WTC11 (cell line): ENCODE results near the gene LYST. TPM values are rescaled to one million over a fixed set of nuclear protein-coding genes. Genes with fewer than 3 reads are reported as not detected.

ENCODE experiments used
- ATAC-seq: fragments of 200-7000 bp; cut with Tn5 transposase; 2 replicates; pipeline ENCODE4 v1.10.0; 2021; ENCODE audit warnings: mild to moderate bottlenecking, moderate library complexity
- CTCF ChIA-PET: fragments of 300-600 bp; sonication (Branson Sonifier 250); formaldehyde crosslinking; loops from one replicate; lab custom pipeline; 2021; ENCODE audit warnings: antibody characterized with exemption; lab: Charles Lee
- POLR2A ChIA-PET: fragments of 350-600 bp; sonication (Branson Sonifier 250); formaldehyde crosslinking; loops from one replicate; lab custom pipeline; 2021; ENCODE audit warnings: antibody characterized with exemption; lab: Charles Lee
- DNase-seq: peaks from one replicate; pipeline ENCODE4 v3.0.0; 2021; ENCODE audit warnings: low spot score
- H3K27ac Mint-ChIP-seq: 2 replicates; pipeline ENCODE4 v1.8.0; 2021; ENCODE audit warnings: mixed read lengths
- H3K27me3 Mint-ChIP-seq: 2 replicates; pipeline ENCODE4 v1.8.0; 2021; ENCODE audit warnings: low read depth, mild to moderate bottlenecking, moderate library complexity, mixed read lengths
- H3K36me3 Mint-ChIP-seq: 2 replicates; pipeline ENCODE4 v1.8.0; 2021; ENCODE audit warnings: mixed read lengths
- H3K4me1 Mint-ChIP-seq: 2 replicates; pipeline ENCODE4 v1.8.0; 2022; ENCODE audit warnings: mixed read lengths
- H3K4me3 Mint-ChIP-seq: 2 replicates; pipeline ENCODE4 v1.8.0; 2021; ENCODE audit warnings: mild to moderate bottlenecking, moderate library complexity, mixed read lengths
- H3K9me3 Mint-ChIP-seq: 2 replicates; pipeline ENCODE4 v1.8.0; 2021; ENCODE audit warnings: mixed read lengths
- ATF6 ChIP-seq: sonication (generic); formaldehyde crosslinking; IDR thresholded peaks from 2 replicates; pipeline ENCODE4 v1.8.1; 2023; ENCODE audit warnings: mild to moderate bottlenecking, missing genetic modification reagents
- CREM ChIP-seq: sonication (generic); formaldehyde crosslinking; IDR thresholded peaks from 2 replicates; pipeline ENCODE4 v1.8.1; 2022; ENCODE audit warnings: mild to moderate bottlenecking, missing genetic modification reagents, moderate library complexity
- CTCF ChIP-seq: fragments of 200-600 bp; IDR thresholded peaks from 2 replicates; pipeline ENCODE4 v1.8.0; 2022; ENCODE audit warnings: antibody characterized with exemption
- ETV6 ChIP-seq: sonication (generic); formaldehyde crosslinking; IDR thresholded peaks from 2 replicates; pipeline ENCODE4 v1.8.1; 2022; ENCODE audit warnings: mild to moderate bottlenecking, missing genetic modification reagents
- JUN ChIP-seq: sonication (generic); formaldehyde crosslinking; IDR thresholded peaks from 2 replicates; pipeline ENCODE4 v1.8.0; 2023; ENCODE audit warnings: mild to moderate bottlenecking, missing genetic modification reagents
- MLX ChIP-seq: sonication (generic); formaldehyde crosslinking; IDR thresholded peaks from 2 replicates; pipeline ENCODE4 v1.8.1; 2023; ENCODE audit warnings: mild to moderate bottlenecking, missing genetic modification reagents, moderate library complexity
- NR2C2 ChIP-seq: sonication (generic); formaldehyde crosslinking; IDR thresholded peaks from 2 replicates; pipeline ENCODE4 v1.8.0; 2022; ENCODE audit warnings: mild to moderate bottlenecking, missing genetic modification reagents
- TCF7 ChIP-seq: sonication (generic); formaldehyde crosslinking; IDR thresholded peaks from 2 replicates; pipeline ENCODE4 v1.8.0; 2022; ENCODE audit warnings: mild to moderate bottlenecking, low read depth, missing genetic modification reagents, moderate library complexity
- ZBTB21 ChIP-seq: sonication (generic); formaldehyde crosslinking; IDR thresholded peaks from 2 replicates; pipeline ENCODE4 v1.8.1; 2023; ENCODE audit warnings: mild to moderate bottlenecking, missing genetic modification reagents, borderline replicate concordance
- ZBTB43 ChIP-seq: sonication (generic); formaldehyde crosslinking; IDR thresholded peaks from 2 replicates; pipeline ENCODE4 v1.8.1; 2023; ENCODE audit warnings: mild to moderate bottlenecking, missing genetic modification reagents
- ZNF263 ChIP-seq: sonication (generic); formaldehyde crosslinking; IDR thresholded peaks from 2 replicates; pipeline ENCODE4 v1.8.1; 2022; ENCODE audit warnings: low read depth, mild to moderate bottlenecking, moderate library complexity, missing genetic modification reagents
- ZNF671 ChIP-seq: fragments of 250-450 bp; sonication (Bioruptor Pico); IDR thresholded peaks from 2 replicates; pipeline ENCODE4 v1.8.0; 2021; ENCODE audit warnings: mild to moderate bottlenecking
- total RNA-seq: library from RNA; stranded (reverse); gene quantifications from 3 replicates; pipeline ENCODE4 v1.2.3, GENCODE V29; 2021
- TF ChIP-seq, protein P1 (sequence below): sonication (generic); formaldehyde crosslinking; IDR thresholded peaks from 2 replicates; pipeline ENCODE4 v1.8.0; 2022; ENCODE audit warnings: mild to moderate bottlenecking, missing genetic modification reagents
- TF ChIP-seq, protein P2 (sequence below): sonication (generic); formaldehyde crosslinking; IDR thresholded peaks from 2 replicates; pipeline ENCODE4 v1.8.0; 2022; ENCODE audit warnings: mild to moderate bottlenecking, missing genetic modification reagents
- TF ChIP-seq, protein P3 (sequence below): sonication (generic); formaldehyde crosslinking; IDR thresholded peaks from 2 replicates; pipeline ENCODE4 v1.8.1; 2022; ENCODE audit warnings: mild to moderate bottlenecking, missing genetic modification reagents, moderate library complexity, borderline replicate concordance
- TF ChIP-seq, protein P4 (sequence below): sonication (generic); formaldehyde crosslinking; IDR thresholded peaks from 2 replicates; pipeline ENCODE4 v1.8.1; 2023; ENCODE audit warnings: mild to moderate bottlenecking, missing genetic modification reagents, borderline replicate concordance
- TF ChIP-seq, protein P5 (sequence below): fragments of 250-450 bp; sonication (Bioruptor Pico); IDR thresholded peaks from 2 replicates; pipeline ENCODE4 v1.9.0; 2021; ENCODE audit warnings: moderate library complexity, mild to moderate bottlenecking, inconsistent platforms, borderline replicate concordance

LYST gene
- total RNA-seq, 1 experiment from 2014 or later: 0.59 TPM

GRCh38 chr1:235714205-235714897 is 152.4 kb downstream of the LYST start:
- DNase-seq: no peak
- Mint-ChIP-seq H3K4me3 (no peak overlapping the region), H3K27me3 (no peaks in the 10 kb centered on the region), H3K9me3 (no peaks in the 10 kb centered on the region), H3K4me1 (no peaks in the 10 kb centered on the region), H3K27ac (no peak overlapping the region)
- POLR2A ChIA-PET: no interaction called here
- CTCF ChIA-PET: no interaction called here
- TF ChIP-seq ZBTB43 (CRISPR knock-in tag): no peak
- TF ChIP-seq, protein P1, sequence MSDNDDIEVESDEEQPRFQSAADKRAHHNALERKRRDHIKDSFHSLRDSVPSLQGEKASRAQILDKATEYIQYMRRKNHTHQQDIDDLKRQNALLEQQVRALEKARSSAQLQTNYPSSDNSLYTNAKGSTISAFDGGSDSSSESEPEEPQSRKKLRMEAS (CRISPR knock-in tag): no peak
- TF ChIP-seq JUN (CRISPR knock-in tag): no peak
- TF ChIP-seq, protein P2, sequence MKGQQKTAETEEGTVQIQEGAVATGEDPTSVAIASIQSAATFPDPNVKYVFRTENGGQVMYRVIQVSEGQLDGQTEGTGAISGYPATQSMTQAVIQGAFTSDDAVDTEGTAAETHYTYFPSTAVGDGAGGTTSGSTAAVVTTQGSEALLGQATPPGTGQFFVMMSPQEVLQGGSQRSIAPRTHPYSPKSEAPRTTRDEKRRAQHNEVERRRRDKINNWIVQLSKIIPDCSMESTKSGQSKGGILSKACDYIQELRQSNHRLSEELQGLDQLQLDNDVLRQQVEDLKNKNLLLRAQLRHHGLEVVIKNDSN (CRISPR knock-in tag): no peak
- TF ChIP-seq, protein P3, sequence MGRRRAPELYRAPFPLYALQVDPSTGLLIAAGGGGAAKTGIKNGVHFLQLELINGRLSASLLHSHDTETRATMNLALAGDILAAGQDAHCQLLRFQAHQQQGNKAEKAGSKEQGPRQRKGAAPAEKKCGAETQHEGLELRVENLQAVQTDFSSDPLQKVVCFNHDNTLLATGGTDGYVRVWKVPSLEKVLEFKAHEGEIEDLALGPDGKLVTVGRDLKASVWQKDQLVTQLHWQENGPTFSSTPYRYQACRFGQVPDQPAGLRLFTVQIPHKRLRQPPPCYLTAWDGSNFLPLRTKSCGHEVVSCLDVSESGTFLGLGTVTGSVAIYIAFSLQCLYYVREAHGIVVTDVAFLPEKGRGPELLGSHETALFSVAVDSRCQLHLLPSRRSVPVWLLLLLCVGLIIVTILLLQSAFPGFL (CRISPR knock-in tag): no peak
- TF ChIP-seq, protein P4, sequence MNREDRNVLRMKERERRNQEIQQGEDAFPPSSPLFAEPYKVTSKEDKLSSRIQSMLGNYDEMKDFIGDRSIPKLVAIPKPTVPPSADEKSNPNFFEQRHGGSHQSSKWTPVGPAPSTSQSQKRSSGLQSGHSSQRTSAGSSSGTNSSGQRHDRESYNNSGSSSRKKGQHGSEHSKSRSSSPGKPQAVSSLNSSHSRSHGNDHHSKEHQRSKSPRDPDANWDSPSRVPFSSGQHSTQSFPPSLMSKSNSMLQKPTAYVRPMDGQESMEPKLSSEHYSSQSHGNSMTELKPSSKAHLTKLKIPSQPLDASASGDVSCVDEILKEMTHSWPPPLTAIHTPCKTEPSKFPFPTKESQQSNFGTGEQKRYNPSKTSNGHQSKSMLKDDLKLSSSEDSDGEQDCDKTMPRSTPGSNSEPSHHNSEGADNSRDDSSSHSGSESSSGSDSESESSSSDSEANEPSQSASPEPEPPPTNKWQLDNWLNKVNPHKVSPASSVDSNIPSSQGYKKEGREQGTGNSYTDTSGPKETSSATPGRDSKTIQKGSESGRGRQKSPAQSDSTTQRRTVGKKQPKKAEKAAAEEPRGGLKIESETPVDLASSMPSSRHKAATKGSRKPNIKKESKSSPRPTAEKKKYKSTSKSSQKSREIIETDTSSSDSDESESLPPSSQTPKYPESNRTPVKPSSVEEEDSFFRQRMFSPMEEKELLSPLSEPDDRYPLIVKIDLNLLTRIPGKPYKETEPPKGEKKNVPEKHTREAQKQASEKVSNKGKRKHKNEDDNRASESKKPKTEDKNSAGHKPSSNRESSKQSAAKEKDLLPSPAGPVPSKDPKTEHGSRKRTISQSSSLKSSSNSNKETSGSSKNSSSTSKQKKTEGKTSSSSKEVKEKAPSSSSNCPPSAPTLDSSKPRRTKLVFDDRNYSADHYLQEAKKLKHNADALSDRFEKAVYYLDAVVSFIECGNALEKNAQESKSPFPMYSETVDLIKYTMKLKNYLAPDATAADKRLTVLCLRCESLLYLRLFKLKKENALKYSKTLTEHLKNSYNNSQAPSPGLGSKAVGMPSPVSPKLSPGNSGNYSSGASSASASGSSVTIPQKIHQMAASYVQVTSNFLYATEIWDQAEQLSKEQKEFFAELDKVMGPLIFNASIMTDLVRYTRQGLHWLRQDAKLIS (CRISPR knock-in tag): no peak
- TF ChIP-seq, all 79 proteins: peak for 0
- no peak for ATAC-seq
- H3K36me3 Mint-ChIP-seq: no peaks in the 10 kb centered on the region

DNA sequence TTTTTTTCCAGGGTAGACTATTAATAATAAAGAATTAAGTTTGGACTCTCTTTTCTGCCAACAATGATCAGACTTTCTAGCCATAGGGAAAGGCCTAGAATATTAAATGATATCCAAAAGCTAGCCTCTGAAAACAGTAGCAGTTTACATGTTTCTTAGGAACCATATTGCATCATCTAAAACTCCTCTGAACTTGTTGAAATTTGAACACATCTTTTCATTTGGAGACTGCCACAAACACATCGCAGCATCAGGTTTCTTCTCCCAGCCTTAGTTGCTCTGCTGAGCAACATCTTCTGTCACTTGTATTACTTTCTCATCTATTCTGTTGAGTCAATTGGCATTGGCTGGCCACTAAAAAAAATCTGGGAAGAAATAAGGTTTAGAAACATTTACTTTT is 153.9 kb downstream of the LYST start:
- H3K36me3 Mint-ChIP-seq: no peaks in the 10 kb centered on the region
- H3K27ac Mint-ChIP-seq: no peak overlapping the region
- H3K9me3 Mint-ChIP-seq: no peaks in the 10 kb centered on the region
- H3K27me3 Mint-ChIP-seq: no peaks in the 10 kb centered on the region
- POLR2A ChIA-PET: no interaction called here
- TF ChIP-seq MLX (CRISPR knock-in tag) (no peak), ZNF671 (no peak), TCF7 (CRISPR knock-in tag) (no peak)
- no peak for ATAC-seq
- CTCF ChIA-PET: no interaction called here
- peaks cover 4% of the 10 kb centered on the region; the same call in 1 of the 2 replicates for H3K4me1 Mint-ChIP-seq
- no peak for DNase-seq
- H3K4me3 Mint-ChIP-seq: no peak overlapping the region

DNA sequence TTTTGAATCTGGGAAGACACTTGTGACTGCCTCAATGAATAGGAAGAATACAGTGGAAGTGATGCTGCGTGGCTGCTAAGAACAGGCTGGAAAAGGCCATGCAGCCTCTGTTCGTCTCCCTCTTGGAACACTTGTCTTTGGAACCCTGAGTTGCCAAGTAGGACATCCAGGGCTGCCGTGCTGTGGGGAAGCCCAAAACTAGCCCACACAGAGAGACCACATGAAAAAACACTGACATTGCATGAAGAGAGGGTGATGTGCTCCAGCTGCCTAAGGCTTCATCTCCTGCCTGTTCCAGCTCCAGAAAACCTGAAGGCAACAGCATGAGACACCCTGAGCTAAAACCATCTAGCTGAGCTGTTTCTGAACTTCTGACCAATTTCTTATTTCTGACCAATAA is 156.0 kb downstream of the LYST start:
- ChIA-PET POLR2A (interaction anchor here (1.4 kb wide), 1 partner anchor 206 kb away, joined by 3 read pairs; the partner anchor contains the start of gene B3GALNT2), CTCF (interaction anchor here (0.7 to 2.5 kb wide), 4 partner anchors 21 to 261 kb away, joined by 3 to 8 read pairs (median 4); no protein-coding TSS in a partner anchor)
- ATAC-seq (no peak), DNase-seq (no peak)
- H3K4me3 Mint-ChIP-seq: no peak overlapping the region
- peaks cover 11% of the 10 kb centered on the region for H3K4me1 Mint-ChIP-seq
- H3K36me3 Mint-ChIP-seq: no peaks in the 10 kb centered on the region
- TF ChIP-seq ATF6 (CRISPR knock-in tag) (no peak), CREM (CRISPR knock-in tag) (no peak), NR2C2 (CRISPR knock-in tag) (no peak), CTCF (no peak), ZNF263 (CRISPR knock-in tag) (no peak), ETV6 (no peak), ZBTB21 (no peak)
- TF ChIP-seq, protein P5, sequence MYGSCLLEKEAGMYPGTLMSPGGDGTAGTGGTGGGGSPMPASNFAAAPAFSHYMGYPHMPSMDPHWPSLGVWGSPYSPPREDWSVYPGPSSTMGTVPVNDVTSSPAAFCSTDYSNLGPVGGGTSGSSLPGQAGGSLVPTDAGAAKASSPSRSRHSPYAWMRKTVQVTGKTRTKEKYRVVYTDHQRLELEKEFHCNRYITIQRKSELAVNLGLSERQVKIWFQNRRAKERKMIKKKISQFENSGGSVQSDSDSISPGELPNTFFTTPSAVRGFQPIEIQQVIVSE (CRISPR knock-in tag): no peak
- H3K27ac Mint-ChIP-seq: no peak overlapping the region
- no peaks in the 10 kb centered on the region for H3K9me3 Mint-ChIP-seq
- H3K27me3 Mint-ChIP-seq: no peaks in the 10 kb centered on the region
